ENCODE data around the gene RTP4.
A peak's percentile ranks its signal among the peaks of the same experiment; 100 is the strongest.
"Not testable (repeated sequence)": the region's sequence is repeated elsewhere in the genome, so short reads cannot be mapped to it uniquely, and the experiment has no call there.

The RTP4 gene

GRCh38 chr3:187370051-187370450 lies 1.9 kb downstream of the RTP4 start:
- DNase-seq: no peak

GRCh38 chr3:187375581-187375980 lies 7.4 kb downstream of the RTP4 start:
- DNase-seq: no peak

GRCh38 chr3:187377842-187378241 lies 9.7 kb downstream of the RTP4 start:
- no peak for DNase-seq

GRCh38 chr3:187382609-187383151 lies 14.5 kb downstream of the RTP4 start:
- peak; percentile 85 for DNase-seq

GRCh38 chr3:187383246-187383645 lies 15.1 kb downstream of the RTP4 start:
- DNase-seq: no peak

- DNase-seq: no peak
These were observed 17.1 kb downstream of the RTP4 start for GRCh38 chr3:187385296-187385695.

- DNase-seq: no peak
These were observed 28.5 kb downstream of the RTP4 start for GRCh38 chr3:187396661-187397060.

- DNase-seq: no peak
These were observed 30.8 kb downstream of the RTP4 start for GRCh38 chr3:187398955-187399354.

- DNase-seq: no peak
These were observed 32.6 kb downstream of the RTP4 start for GRCh38 chr3:187400756-187401155.

- DNase-seq: no peak
These were observed 33.7 kb downstream of the RTP4 start for GRCh38 chr3:187401856-187402255.

- DNase-seq: peak; percentile 78
These were observed 35.6 kb downstream of the RTP4 start for GRCh38 chr3:187403768-187404288.

- DNase-seq: no peak
These were observed 38.7 kb downstream of the RTP4 start for GRCh38 chr3:187406927-187407326.

GRCh38 chr3:187411991-187412781 lies 44.0 kb downstream of the RTP4 start:
- DNase-seq: not testable (repeated sequence)
